ENCODE measurements around the gene ATOH7.

Gene ATOH7

DNA sequence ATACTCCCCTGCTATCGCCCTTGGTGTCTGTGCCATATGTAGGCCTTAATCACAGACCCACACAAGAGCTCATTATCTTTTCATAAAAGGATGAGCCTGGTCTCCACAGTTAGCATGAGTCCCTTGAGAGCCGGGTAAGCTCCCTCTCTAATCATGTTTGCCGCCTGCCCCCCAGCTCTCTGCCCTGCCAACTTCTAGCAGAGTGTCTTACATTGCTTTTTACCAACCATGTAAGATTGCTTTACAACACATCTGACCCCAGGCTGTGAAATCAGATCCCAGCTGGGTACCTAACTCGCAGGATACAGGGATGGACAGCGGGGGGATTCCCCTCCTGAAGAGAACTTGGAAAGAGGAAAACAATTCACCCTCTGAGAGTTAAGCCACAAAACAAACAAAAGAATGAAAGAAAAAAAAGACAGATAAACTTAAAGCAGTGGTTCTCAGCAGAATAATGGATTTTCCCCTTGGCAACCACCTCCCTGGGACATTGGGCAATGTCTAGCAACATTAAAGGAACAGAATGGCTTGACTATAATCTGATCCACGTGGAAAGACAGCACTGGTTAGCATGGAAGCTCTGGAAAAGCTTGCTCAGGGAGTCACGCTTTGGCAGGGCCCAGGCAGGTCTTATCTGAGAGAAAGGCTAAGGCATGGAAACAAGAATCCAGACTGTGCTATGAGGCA is 39.4 kb upstream of the ATOH7 start:
- Mint-ChIP-seq H3K27ac (no peak overlapping the region), H3K36me3 (ENCODE audit: low read depth) (peaks cover 10% of the 10 kb centered on the region), H3K9me3 (peaks cover 11% of the 10 kb centered on the region), H3K4me1 (peaks cover 8% of the 10 kb centered on the region), H3K4me3 (no peak overlapping the region), H3K27me3 (ENCODE audit: low read depth) (no peaks in the 10 kb centered on the region)
- no peak for TF ChIP-seq CTCF (IDR thresholded peaks at IDR 0.05; ENCODE audit: unreplicated experiment in 3 of 3)

- Mint-ChIP-seq H3K27me3 (ENCODE audit: low read depth) (no peaks in the 10 kb centered on the region), H3K9me3 (peaks cover 7% of the 10 kb centered on the region), H3K27ac (no peak overlapping the region), H3K4me3 (no peak overlapping the region), H3K4me1 (peaks cover 8% of the 10 kb centered on the region), H3K36me3 (ENCODE audit: low read depth) (peaks cover 5% of the 10 kb centered on the region)
- no peak for TF ChIP-seq CTCF (IDR thresholded peaks at IDR 0.05; ENCODE audit: unreplicated experiment in 3 of 3)
These were observed 37.8 kb upstream of the ATOH7 start for GRCh38 chr10:68269562-68270290.

- Mint-ChIP-seq H3K27ac (no peak overlapping the region), H3K4me3 (no peak overlapping the region), H3K9me3 (peaks cover 13% of the 10 kb centered on the region), H3K36me3 (ENCODE audit: low read depth) (peaks cover 16% of the 10 kb centered on the region), H3K27me3 (ENCODE audit: low read depth) (no peaks in the 10 kb centered on the region), H3K4me1 (no peaks in the 10 kb centered on the region)
- no peak for TF ChIP-seq CTCF (IDR thresholded peaks at IDR 0.05; ENCODE audit: unreplicated experiment in 3 of 3)
These were observed 29.4 kb upstream of the ATOH7 start for GRCh38 chr10:68261132-68261856.

DNA sequence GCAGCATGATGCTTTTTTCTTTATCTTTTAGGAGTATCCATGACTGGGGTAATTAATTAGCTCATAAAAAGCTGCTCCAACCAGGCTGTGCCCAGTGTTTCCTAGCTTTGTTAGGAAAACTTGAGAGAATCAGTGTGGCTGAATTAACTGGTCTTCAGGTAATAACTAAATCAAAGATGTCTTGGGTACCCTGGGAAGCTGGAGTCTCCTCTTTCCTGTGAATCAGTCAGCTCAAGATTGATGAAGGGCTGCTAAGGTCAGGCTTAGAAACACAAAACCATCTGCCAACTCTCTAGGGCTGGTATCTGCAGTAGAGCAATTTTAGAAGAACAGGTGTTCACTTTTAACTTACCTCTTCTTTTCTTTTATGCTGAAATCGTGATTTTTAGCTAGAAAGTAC is 21.4 kb upstream of the ATOH7 start:
- peaks cover 4% of the 10 kb centered on the region for H3K27me3 Mint-ChIP-seq (ENCODE audit: low read depth)

More for the DNA sequence above, 21.4 kb upstream of the ATOH7 start:
- Mint-ChIP-seq H3K36me3 (ENCODE audit: low read depth) (no peaks in the 10 kb centered on the region), H3K4me3 (no peak overlapping the region), H3K27ac (no peak overlapping the region), H3K4me1 (no peaks in the 10 kb centered on the region), H3K9me3 (no peaks in the 10 kb centered on the region)
- TF ChIP-seq CTCF (IDR thresholded peaks at IDR 0.05; ENCODE audit: unreplicated experiment in 3 of 3): no peak
